OCI-LY1 (cell line): ENCODE measurements around the gene TRABD2B.

Experiments used
- H2AFZ ChIP-seq: fragments of 200-600 bp; sonication (generic), shearing (Covaris generic); 2 replicates; pipeline ENCODE4 v1.6.0; 2014; ENCODE audit warnings: antibody characterized with exemption, mild to moderate bottlenecking, low read length
- H3F3A ChIP-seq: fragments of 200-600 bp; sonication (generic), shearing (Covaris generic); 2 replicates; pipeline ENCODE4 v1.6.0; 2014; ENCODE audit warnings: mild to moderate bottlenecking, antibody characterized with exemption, low read length, moderate library complexity; ENCODE audit not compliant: insufficient read depth
- H3K27ac ChIP-seq: fragments of 200-600 bp; sonication (generic); 2 replicates; pipeline ENCODE4 v1.5.1; 2014; ENCODE audit warnings: low read length, mixed run types, mild to moderate bottlenecking, low read depth; ENCODE audit not compliant: poor library complexity, severe bottlenecking
- H3K27me3 ChIP-seq: fragments of 200-600 bp; sonication (generic); 2 replicates; pipeline ENCODE4 v1.6.0; 2014; ENCODE audit warnings: antibody characterized with exemption, mild to moderate bottlenecking, low read length, moderate library complexity; ENCODE audit not compliant: insufficient read depth
- H3K36me3 ChIP-seq: fragments of 200-600 bp; sonication (generic); 2 replicates; pipeline ENCODE4 v1.6.1; 2014; ENCODE audit warnings: mild to moderate bottlenecking, antibody characterized with exemption, low read length, moderate library complexity, mixed read lengths; ENCODE audit not compliant: insufficient read depth
- H3K4me1 ChIP-seq: fragments of 200-600 bp; sonication (generic); 2 replicates; pipeline ENCODE4 v1.5.1; 2014; ENCODE audit warnings: mild to moderate bottlenecking, low read length, moderate library complexity; ENCODE audit not compliant: insufficient read depth, severe bottlenecking
- H3K4me2 ChIP-seq: fragments of 200-600 bp; sonication (generic), shearing (Covaris generic); 2 replicates; pipeline ENCODE4 v1.6.1; 2014; ENCODE audit warnings: low read length
- H3K4me3 ChIP-seq: fragments of 200-600 bp; sonication (generic); 2 replicates; pipeline ENCODE4 v1.5.1; 2014; ENCODE audit warnings: low read length, low read depth, mild to moderate bottlenecking, mixed read lengths; ENCODE audit not compliant: poor library complexity, severe bottlenecking
- H3K79me2 ChIP-seq: fragments of 200-600 bp; shearing (Covaris generic); 2 replicates; pipeline ENCODE4 v1.6.1; 2016; ENCODE audit warnings: mixed run types, low read length, mixed read lengths; ENCODE audit not compliant: insufficient read depth
- H3K9ac ChIP-seq: fragments of 200-600 bp; sonication (generic), shearing (Covaris generic); 2 replicates; pipeline ENCODE4 v1.6.1; 2014; ENCODE audit warnings: mild to moderate bottlenecking, low read length, mixed read lengths
- H3K9me2 ChIP-seq: fragments of 200-600 bp; sonication (generic), shearing (Covaris generic); 2 replicates; pipeline ENCODE4 v1.6.1; 2014; ENCODE audit warnings: low read depth, mild to moderate bottlenecking, low read length, mixed read lengths
- H3K9me3 ChIP-seq: fragments of 200-600 bp; shearing (Covaris generic); 2 replicates; pipeline ENCODE4 v1.6.1; 2014; ENCODE audit warnings: low read length, mixed read lengths
- H4K20me1 ChIP-seq: fragments of 200-600 bp; sonication (generic), shearing (Covaris generic); 2 replicates; pipeline ENCODE4 v1.6.0; 2016; ENCODE audit warnings: mild to moderate bottlenecking, low read length; ENCODE audit not compliant: insufficient read depth
- CTCF ChIP-seq: fragments of 200-600 bp; sonication (generic), shearing (Covaris generic); IDR thresholded peaks from 2 replicates; pipeline ENCODE4 v1.5.1; 2017; ENCODE audit warnings: mild to moderate bottlenecking, antibody characterized with exemption, low read length, moderate library complexity, mixed read lengths
- EZH2 ChIP-seq: fragments of 200-600 bp; sonication (generic), shearing (Covaris generic); IDR thresholded peaks from 2 replicates; pipeline ENCODE4 v1.8.0; 2017; ENCODE audit warnings: borderline replicate concordance, mixed run types, mild to moderate bottlenecking, antibody characterized with exemption, low read length, moderate library complexity, mixed read lengths

Gene TRABD2B

GRCh38 chr1:47795102-47795501 lies 202.1 kb downstream of the TRABD2B start:
- no peaks in the 10 kb centered on the region for H4K20me1 ChIP-seq
- no peak overlapping the region for H3K27ac ChIP-seq
- no peak overlapping the region for H3K9ac ChIP-seq
- no peak overlapping the region for H2AFZ ChIP-seq
- H3K79me2 ChIP-seq: no peaks in the 10 kb centered on the region
- H3K4me1 ChIP-seq: no peaks in the 10 kb centered on the region
- H3K4me3 ChIP-seq: no peak overlapping the region
- no peaks in the 10 kb centered on the region for H3K9me2 ChIP-seq
- peaks cover 3% of the 10 kb centered on the region; the same call in 1 of the 2 replicates for H3K27me3 ChIP-seq
- H3K36me3 ChIP-seq: no peaks in the 10 kb centered on the region
- H3K9me3 ChIP-seq: no peaks in the 10 kb centered on the region
- H3F3A ChIP-seq: no peaks in the 10 kb centered on the region
- TF ChIP-seq CTCF: no peak
- no peak for TF ChIP-seq EZH2
- H3K4me2 ChIP-seq: no peak overlapping the region

- H3K9ac ChIP-seq: no peak overlapping the region
- no peak overlapping the region for H3K4me2 ChIP-seq
- no peak overlapping the region for H3K4me3 ChIP-seq
- no peak for TF ChIP-seq EZH2
- no peak for TF ChIP-seq CTCF
- no peak overlapping the region for H2AFZ ChIP-seq
- no peak overlapping the region for H3K27ac ChIP-seq
- H3F3A ChIP-seq: no peaks in the 10 kb centered on the region
- H4K20me1 ChIP-seq: no peaks in the 10 kb centered on the region
- H3K9me2 ChIP-seq: no peaks in the 10 kb centered on the region
- H3K27me3 ChIP-seq: no peaks in the 10 kb centered on the region
- no peaks in the 10 kb centered on the region for H3K79me2 ChIP-seq
- H3K36me3 ChIP-seq: no peaks in the 10 kb centered on the region
- no peaks in the 10 kb centered on the region for H3K9me3 ChIP-seq
- no peaks in the 10 kb centered on the region for H3K4me1 ChIP-seq
Observed at GRCh38 chr1:47794530-47794929, 202.7 kb downstream of the TRABD2B start.

- Histone ChIP-seq H3K27ac (no peak overlapping the region), H3K9me2 (no peaks in the 10 kb centered on the region), H2AFZ (no peak overlapping the region), H4K20me1 (no peaks in the 10 kb centered on the region), H3K36me3 (no peaks in the 10 kb centered on the region), H3K4me1 (no peaks in the 10 kb centered on the region), H3K27me3 (no peaks in the 10 kb centered on the region), H3F3A (no peaks in the 10 kb centered on the region), H3K4me3 (no peak overlapping the region), H3K79me2 (no peaks in the 10 kb centered on the region), H3K9ac (no peak overlapping the region), H3K9me3 (no peaks in the 10 kb centered on the region), H3K4me2 (no peak overlapping the region)
- TF ChIP-seq EZH2: no peak
- no peak for TF ChIP-seq CTCF
Observed at GRCh38 chr1:47794081-47794480, 203.1 kb downstream of the TRABD2B start.
